ENCODE measurements around the gene RALGDS.
"Not testable (repeated sequence)": the region's sequence is repeated elsewhere in the genome, so short reads cannot be mapped to it uniquely, and the experiment has no call there.

RALGDS gene

DNA sequence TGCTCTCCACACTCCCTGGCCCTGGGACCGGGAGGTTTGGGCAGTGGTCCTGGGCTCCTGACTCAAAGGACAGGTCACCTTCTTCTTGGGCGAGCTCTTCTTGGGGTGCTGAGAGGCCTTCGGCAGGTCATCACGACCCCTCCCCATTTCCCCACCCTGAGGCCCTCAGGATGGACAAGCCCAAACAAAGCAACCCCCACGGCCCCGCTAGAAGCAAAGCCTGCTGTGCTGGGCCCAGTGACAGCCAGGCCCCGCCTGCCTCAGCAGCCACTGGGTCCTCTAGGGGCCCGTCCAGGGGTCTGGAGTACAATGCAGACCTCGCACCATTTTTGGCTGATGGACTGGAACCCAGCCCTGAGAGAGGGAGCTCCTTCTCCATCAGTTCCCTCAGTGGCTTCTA is 37.4 kb downstream of the RALGDS start:
- DNase-seq = not testable (repeated sequence)

DNA sequence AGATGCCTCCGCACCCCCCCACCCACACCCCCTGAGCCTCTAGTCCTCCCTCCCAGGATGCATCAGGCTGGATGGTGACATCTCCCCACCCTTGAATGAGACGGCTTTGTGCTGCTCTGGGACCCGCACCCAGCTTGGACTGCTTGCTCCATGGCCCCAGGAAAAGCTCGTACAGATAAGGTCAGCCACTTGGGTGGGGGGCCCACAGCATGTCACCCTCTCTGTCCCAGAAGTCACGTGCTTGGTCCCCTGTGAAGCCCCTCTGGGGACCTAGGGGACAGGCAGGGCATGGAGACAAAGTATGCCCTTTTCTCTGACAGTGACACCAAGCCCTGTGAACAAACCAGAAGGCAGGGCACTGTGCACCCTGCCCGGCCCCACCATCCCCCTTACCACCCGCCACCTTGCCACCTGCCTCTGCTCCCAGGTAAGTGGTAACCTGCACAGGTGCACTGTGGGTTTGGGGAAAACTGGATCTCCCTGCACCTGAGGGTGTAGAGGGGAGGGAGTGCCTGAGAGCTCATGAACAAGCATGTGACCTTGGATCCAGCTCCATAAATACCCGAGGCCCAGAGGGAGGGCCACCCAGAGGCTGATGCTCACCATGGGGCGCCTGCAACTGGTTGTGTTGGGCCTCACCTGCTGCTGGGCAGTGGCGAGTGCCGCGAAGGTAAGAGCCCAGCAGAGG is 38.9 kb downstream of the RALGDS start:
- not testable (repeated sequence) for DNase-seq

DNA sequence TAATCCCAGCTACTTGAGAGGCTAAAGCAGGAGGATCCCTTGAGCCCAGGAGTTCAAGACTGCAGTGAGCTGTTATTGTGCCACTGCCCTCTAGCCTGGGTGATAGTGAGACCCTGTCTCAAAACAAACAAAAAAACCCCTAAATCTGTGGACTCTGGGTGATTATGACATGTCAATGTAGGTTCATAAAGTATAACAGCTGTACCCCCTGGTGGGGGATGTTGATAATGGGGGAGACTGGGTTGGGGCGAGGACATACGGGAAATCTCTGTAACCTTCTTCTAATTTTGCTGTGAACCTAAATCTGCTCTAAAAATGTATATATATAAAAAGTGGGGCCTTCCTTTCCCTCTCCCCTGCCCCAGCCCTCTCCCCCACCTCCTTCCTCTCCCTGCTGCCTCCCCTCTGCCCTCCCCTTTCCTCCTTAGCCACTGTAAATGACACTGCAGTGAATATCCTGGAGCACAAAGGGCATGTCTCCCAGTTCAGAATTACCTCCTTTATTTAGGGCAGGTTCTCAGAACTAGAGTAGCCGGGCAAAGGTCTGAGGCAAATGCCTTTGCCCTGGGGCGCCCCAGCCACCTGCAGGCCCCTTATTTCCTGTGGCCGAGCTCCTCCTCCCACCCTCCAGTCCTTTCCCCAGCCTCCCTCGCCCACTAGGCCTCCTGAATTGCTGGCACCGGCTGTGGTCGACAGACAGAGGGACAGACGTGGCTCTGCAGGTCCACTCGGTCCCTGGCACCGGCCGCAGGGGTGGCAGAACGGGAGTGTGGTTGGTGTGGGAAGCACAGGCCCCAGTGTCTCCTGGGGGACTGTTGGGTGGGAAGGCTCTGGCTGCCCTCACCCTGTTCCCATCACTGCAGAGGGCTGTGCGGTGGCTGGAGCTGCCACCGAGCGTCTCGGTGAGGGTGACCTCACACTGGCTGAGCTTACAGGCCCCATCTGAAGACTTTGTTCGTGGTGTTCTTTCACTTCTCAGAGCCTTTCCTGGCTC is 40.0 kb downstream of the RALGDS start:
- DNase-seq = not testable (repeated sequence)

DNA sequence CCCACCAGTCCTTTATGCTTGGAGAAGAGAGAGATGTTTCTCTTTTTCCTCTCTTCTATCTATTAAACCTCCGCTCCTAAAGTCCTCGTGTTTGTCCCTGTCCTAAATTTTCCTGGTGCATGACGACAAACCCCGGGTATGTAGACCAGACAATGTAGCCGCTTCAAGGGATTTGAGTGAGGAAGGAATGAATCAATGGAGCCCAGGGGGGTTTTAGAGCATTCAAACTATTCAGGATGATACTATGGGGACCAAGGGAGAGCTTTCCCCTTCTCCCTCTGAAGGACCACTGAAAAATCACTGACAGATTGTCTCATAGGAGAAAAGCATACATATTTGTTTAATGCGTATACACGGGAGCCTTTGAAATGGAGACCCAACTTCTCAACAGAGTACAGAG is 40.9 kb downstream of the RALGDS start:
- no peak for DNase-seq

DNA sequence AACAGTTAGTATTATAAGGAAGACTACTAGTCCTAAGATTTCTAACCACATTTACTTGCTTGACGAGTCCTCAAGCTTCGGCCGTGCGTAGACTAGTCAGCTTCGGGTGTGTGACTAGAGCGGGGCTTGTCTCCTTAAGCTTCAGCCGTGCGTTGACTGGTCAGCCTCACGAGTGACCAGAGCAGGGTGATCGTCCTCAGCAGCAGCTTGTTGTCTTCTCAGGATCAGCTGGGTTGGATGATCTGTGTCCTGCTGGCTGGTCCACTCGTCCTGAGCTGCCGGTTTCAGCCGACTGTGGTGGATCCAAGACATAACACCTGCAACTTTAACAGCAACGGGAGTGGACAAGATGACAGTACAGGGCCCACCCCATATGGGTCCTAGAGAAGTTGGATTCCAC is 42.6 kb downstream of the RALGDS start:
- no peak for DNase-seq

DNA sequence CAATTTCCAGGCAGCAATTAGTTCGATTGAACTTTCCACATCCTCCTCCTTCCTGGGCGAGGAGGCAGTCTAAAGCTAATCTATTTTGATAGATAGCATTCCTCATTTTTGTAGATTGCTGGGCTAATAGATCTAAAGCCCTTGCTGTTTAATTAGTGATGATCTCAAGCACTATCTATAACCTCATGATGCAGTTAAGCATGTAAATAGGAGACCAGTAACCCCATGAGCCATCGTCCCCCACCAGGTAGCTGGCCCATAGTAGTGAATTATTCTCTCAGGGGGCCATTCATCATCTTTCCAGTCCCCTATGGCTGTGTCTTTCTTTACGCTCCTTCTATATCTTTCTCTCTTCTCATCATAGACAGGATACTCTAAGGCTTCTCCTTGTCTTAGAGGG is 44.3 kb downstream of the RALGDS start:
- no peak for DNase-seq

DNA sequence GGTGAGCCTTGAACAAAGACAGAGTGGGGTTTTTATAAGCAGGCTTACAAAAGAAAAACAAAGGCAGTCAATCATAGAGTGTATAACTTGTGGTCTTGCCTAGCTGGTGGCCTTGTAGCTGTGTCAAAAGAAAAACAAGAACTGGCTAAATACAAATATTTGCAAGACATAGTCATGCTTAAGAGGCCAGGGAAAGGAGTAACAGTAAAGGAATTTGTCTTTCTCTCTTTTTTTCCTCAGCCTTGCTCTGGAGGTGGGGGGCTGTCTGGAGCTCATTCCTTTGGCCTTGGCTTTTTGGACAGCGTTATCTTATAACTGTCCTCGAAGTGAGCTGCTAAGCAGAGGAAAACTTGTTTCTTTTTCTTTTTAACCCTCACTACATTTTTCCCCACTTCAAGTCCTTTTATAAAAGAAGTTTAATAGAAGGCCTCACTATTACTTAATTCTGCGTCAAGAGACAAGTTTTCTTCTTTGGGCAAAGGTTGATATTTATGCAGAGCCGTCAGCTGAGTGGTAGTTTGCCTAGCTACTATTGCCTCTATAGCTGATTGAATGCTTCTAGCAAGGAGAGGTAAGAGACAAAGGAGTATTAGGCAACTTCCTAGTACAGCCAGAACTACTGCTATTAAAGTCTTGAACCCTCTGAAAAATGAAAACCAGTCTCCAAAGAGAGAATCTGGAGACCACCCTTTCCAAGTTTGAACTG is 45.0 kb downstream of the RALGDS start:
- no peak for DNase-seq

DNA sequence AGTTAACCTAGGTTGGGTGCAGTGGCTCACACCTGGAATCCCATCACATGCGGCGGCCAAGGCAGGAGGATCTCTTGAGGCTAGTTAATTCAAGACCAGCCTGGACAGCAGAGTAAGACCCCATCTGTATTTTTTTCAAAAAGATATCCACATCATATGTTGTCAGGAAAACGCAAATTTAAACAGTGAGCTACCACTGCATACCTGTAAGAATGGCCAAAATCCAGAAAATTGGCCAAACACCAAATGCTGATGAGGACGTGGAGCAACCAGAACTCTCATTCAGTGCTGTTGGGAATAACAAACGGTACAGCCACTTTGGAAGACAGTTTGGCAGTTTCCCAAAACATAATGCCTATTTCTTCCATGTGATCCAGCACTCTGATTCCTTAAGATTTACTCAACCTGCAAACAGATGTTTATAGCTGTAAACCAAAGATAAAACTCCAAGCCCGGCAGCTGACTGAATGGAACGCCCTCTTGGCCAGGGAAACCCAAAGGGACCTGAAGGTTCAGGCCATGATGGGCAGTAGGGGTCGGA is 46.9 kb downstream of the RALGDS start:
- no peak for DNase-seq

DNA sequence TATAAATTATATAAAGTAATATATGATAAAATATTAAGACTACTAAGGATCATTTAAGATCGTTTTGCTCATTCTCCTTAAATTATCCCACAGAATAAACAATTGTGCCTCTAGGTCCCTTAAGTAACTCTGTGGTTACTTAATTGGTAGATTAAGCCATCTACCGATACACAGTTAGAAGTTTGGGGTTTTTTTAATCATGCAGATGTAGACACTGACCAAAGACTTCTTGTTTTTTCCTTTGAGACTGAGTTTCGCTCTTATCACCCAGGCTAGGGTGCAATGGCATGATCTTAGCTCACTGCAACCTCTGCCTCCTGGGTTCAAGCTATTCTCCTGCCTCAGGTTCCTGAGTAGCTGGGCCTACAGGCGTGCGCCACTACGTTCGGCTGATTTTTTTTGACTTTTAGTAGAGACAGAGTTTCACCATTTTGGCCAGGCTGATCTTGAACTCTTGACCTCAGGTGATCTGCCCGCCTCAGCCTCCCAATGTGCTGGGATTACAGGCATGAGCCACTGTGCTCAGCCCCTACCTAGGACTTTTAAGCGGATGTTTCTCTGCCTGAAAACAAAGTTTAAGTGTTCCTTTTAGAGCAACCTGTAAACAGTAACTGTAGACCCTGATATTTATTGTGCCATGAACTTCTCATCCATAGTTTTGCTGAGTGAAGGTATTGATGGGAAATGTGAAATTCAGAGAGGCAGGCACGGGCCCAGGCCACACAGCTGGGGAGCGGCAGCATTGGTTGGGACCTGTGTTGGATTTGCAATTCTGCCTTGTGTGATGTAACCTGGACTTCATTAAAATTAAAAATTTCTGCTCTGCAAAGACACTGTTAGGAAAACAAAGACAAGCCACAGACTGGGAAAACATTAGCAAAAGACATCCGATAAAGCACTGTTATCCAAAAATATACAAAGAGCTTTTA is 47.7 kb downstream of the RALGDS start:
- no peak for DNase-seq

DNA sequence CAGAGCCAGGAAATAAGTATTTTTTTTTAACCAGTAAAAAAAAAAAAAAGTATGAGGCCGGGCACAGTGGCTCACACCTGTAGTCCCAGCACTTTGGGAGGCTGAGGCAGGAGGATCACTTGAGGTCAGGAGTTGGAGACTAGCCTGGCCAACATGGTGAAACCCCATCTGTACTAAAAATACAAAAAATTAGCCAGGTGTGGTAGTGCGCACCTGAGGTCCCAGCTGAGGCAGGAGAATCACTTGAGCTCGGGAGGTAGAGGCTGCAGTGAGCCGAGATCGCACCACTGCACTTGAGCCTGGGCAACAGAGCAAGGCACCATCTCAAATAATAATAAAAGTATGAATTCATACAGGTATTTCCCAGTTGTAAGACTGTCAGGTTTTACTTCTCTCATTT is 48.8 kb downstream of the RALGDS start:
- DNase-seq = not testable (repeated sequence)

DNA sequence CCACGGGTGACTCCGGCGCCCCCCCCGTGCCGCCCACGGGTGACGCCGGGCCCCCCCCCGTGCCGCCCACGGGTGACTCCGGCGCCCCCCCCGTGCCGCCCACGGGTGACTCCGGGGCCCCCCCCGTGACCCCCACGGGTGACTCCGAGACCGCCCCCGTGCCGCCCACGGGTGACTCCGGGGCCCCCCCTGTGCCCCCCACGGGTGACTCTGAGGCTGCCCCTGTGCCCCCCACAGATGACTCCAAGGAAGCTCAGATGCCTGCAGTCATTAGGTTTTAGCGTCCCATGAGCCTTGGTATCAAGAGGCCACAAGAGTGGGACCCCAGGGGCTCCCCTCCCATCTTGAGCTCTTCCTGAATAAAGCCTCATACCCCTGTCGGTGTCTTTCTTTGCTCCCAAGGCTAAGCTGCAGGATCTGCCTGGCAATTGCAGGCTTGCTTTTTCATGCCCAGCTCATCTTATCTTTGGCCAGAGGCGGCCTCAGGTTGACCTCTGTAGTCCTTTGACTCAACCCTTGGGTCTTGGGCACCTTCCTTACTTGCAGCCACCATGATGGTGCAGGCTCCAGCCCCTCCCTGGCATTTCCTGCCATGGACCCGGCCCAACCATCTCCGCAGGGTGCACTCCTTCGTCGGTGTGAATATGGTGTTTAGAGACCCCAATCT is 49.4 kb downstream of the RALGDS start:
- no peak for DNase-seq

DNA sequence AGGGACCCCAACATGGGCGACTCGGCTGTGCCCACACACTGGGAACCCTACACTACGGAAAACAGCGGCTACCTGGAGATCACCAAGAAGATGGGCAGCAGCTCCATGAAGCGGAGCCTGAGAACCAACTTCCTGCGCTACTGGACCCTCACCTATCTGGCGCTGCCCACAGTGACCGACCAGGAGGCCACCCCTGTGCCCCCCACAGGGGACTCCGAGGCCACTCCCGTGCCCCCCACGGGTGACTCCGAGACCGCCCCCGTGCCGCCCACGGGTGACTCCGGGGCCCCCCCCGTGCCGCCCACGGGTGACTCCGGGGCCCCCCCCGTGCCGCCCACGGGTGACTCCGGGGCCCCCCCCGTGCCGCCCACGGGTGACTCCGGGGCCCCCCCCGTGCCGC is 50.1 kb downstream of the RALGDS start:
- not testable (repeated sequence) for DNase-seq

DNA sequence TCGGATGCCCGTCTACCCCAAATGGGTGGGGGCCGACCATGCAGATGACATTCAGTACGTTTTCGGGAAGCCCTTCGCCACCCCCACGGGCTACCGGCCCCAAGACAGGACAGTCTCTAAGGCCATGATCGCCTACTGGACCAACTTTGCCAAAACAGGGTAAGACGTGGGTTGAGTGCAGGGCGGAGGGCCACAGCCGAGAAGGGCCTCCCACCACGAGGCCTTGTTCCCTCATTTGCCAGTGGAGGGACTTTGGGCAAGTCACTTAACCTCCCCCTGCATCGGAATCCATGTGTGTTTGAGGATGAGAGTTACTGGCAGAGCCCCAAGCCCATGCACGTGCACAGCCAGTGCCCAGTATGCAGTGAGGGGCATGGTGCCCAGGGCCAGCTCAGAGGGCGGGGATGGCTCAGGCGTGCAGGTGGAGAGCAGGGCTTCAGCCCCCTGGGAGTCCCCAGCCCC is 50.5 kb downstream of the RALGDS start:
- not testable (repeated sequence) for DNase-seq

DNA sequence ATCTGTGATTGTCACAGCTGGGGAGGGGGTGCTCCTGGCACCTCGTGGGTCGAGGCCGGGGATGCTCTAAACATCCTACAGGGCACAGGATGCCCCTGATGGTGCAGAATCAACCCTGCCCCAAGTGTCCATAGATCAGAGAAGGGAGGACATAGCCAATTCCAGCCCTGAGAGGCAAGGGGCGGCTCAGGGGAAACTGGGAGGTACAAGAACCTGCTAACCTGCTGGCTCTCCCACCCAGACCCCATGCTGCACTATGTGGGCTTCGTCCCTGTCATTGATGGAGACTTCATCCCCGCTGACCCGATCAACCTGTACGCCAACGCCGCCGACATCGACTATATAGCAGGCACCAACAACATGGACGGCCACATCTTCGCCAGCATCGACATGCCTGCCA is 52.6 kb downstream of the RALGDS start:
- not testable (repeated sequence) for DNase-seq

DNA sequence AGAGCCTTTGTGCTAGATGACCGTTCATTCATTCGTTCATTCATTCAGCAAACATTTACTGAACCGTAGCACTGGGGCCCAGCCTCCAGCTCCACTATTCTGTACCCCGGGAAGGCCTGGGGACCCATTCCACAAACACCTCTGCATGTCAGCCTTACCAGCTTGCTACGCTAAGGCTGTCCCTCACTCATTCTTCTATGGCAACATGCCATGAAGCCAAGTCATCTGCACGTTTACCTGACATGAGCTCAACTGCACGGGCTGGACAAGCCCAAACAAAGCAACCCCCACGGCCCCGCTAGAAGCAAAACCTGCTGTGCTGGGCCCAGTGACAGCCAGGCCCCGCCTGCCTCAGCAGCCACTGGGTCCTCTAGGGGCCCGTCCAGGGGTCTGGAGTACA is 53.2 kb downstream of the RALGDS start:
- no peak for DNase-seq

DNA sequence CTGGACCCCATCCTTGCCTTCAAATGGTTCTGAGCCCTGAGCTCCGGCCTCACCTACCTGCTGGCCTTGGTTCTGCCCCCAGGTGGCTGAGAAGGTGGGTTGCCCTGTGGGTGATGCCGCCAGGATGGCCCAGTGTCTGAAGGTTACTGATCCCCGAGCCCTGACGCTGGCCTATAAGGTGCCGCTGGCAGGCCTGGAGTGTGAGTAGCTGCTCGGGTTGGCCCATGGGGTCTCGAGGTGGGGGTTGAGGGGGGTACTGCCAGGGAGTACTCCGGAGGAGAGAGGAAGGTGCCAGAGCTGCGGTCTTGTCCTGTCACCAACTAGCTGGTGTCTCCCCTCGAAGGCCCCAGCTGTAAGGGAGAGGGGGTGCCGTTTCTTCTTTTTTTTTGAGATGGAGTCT is 54.0 kb downstream of the RALGDS start:
- no peak for DNase-seq

DNA sequence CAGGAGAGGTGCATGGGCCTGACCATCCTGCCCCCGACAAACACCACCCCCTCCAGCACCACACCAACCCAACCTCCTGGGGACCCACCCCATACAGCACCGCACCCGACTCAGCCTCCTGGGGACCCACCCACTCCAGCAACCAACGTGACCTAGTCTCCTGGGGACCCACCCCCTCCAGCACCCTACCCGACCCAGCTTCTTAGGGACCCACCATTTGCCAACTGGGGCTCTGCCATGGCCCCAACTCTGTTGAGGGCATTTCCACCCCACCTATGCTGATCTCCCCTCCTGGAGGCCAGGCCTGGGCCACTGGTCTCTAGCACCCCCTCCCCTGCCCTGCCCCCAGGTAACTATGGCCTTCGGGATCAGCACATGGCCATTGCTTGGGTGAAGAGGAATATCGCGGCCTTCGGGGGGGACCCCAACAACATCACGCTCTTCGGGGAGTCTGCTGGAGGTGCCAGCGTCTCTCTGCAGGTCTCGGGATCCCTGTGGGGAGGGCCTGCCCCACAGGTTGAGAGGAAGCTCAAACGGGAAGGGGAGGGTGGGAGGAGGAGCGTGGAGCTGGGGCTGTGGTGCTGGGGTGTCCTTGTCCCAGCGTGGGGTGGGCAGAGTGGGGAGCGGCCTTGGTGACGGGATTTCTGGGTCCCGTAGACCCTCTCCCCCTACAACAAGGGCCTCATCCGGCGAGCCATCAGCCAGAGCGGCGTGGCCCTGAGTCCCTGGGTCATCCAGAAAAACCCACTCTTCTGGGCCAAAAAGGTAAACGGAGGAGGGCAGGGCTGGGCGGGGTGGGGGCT is 54.7 kb downstream of the RALGDS start:
- no peak for DNase-seq

DNA sequence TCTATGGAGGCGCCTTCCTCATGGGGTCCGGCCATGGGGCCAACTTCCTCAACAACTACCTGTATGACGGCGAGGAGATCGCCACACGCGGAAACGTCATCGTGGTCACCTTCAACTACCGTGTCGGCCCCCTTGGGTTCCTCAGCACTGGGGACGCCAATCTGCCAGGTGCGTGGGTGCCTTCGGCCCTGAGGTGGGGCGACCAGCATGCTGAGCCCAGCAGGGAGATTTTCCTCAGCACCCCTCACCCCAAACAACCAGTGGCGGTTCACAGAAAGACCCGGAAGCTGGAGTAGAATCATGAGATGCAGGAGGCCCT is 56.0 kb downstream of the RALGDS start:
- no peak for DNase-seq

DNA sequence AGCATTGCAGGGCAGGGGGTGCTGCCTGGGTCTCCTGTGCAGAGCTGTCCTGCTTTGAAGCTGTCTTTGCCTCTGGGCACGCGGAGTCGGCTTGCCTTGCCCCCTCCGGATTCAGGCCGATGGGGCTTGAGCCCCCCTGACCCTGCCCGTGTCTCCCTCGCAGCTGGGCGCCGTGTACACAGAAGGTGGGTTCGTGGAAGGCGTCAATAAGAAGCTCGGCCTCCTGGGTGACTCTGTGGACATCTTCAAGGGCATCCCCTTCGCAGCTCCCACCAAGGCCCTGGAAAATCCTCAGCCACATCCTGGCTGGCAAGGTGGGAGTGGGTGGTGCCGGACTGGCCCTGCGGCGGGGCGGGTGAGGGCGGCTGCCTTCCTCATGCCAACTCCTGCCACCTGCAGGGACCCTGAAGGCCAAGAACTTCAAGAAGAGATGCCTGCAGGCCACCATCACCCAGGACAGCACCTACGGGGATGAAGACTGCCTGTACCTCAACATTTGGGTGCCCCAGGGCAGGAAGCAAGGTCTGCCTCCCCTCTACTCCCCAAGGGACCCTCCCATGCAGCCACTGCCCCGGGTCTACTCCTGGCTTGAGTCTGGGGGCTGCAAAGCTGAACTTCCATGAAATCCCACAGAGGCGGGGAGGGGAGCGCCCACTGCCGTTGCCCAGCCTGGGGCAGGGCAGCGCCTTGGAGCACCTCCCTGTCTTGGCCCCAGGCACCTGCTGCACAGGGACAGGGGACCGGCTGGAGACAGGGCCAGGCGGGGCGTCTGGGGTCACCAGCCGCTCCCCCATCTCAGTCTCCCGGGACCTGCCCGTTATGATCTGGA is 56.6 kb downstream of the RALGDS start:
- no peak for DNase-seq

Measured in activated T-cell treated with anti-CD3 and anti-CD28 coated beads, Interleukin-2, amount 50 U/mL, for 1 hour (primary cell).